AG10803 (cell line): Measurements from ENCODE around the gene ZNF207.

Experiments
- DNase-seq: peaks from one replicate; pipeline ENCODE4 v3.0.0; 2010; ENCODE audit warnings: low read depth
- H3K4me3 ChIP-seq: 2 replicates; pipeline ENCODE4 v1.5.1; 2011; ENCODE audit warnings: mild to moderate bottlenecking, low read length, control low read depth
- CTCF ChIP-seq: conservative IDR thresholded peaks from 2 replicates; pipeline ENCODE4 v1.5.1; 2011; ENCODE audit warnings: mild to moderate bottlenecking, low read length, control low read depth, inconsistent platforms

The ZNF207 gene

GRCh38 chr17:32335046-32335445, 14.9 kb upstream of the ZNF207 start:
- no peak for TF ChIP-seq CTCF
- peak; percentile 36 for DNase-seq

GRCh38 chr17:32335687-32336086, 14.3 kb upstream of the ZNF207 start:
- TF ChIP-seq CTCF, result no peak
- DNase-seq, result peak; percentile 97
- no peak overlapping the region for H3K4me3 ChIP-seq

More at GRCh38 chr17:32335046-32335445, 14.9 kb upstream of the ZNF207 start:
- no peak overlapping the region for H3K4me3 ChIP-seq

- DNase-seq, result no peak
- peak overlapping the region; percentile 71 for H3K4me3 ChIP-seq
- peak; percentile 32 for TF ChIP-seq CTCF
These were observed 8.7 kb upstream of the ZNF207 start for GRCh38 chr17:32341141-32341856.

- no peak for TF ChIP-seq CTCF
- DNase-seq, result peak; percentile 75
- peak within 1 kb of the TSS; percentile 71 for H3K4me3 ChIP-seq
These were observed 7.9 kb upstream of the ZNF207 start, which contains the start of gene C17orf75 for GRCh38 chr17:32341857-32342602. TSS of gene C17orf75 (minus strand) at chr17:32342173. CDS start at chr17:32342139, 34 bp downstream.

GRCh38 chr17:32342603-32343325, 7.2 kb upstream of the ZNF207 start:
- DNase-seq, result no peak
- TF ChIP-seq CTCF, result no peak
- H3K4me3 ChIP-seq, result peak overlapping the region; percentile 71

- no peak overlapping the region for H3K4me3 ChIP-seq
- no peak for TF ChIP-seq CTCF
- no peak for DNase-seq
These were observed 3.9 kb upstream of the ZNF207 start for GRCh38 chr17:32345951-32346600.
